ENCODE results near the gene RNF43.

Gene RNF43

GRCh38 chr17:58436245-58436644, 18.9 kb upstream of the RNF43 start:
- DNase-seq (ENCODE audit: low read depth): no peak
- TF ChIP-seq CTCF (conservative IDR thresholded peaks at IDR 0.05; ENCODE audit: control insufficient read depth, insufficient read depth, low read depth, low read length): no peak
- H3K4me3 ChIP-seq (ENCODE audit: control insufficient read depth, low read depth, low read length): no peak overlapping the region

- TF ChIP-seq CTCF (conservative IDR thresholded peaks at IDR 0.05; ENCODE audit: control insufficient read depth, insufficient read depth, low read depth, low read length): no peak
- no peak overlapping the region for H3K4me3 ChIP-seq (ENCODE audit: control insufficient read depth, low read depth, low read length)
Observed at GRCh38 chr17:58432806-58433573, 15.7 kb upstream of the RNF43 start.

GRCh38 chr17:58427807-58428206, 10.5 kb upstream of the RNF43 start:
- no peak for DNase-seq (ENCODE audit: low read depth)
- no peak for TF ChIP-seq CTCF (conservative IDR thresholded peaks at IDR 0.05; ENCODE audit: control insufficient read depth, insufficient read depth, low read depth, low read length)
- no peak overlapping the region for H3K4me3 ChIP-seq (ENCODE audit: control insufficient read depth, low read depth, low read length)

More at GRCh38 chr17:58432806-58433573, 15.7 kb upstream of the RNF43 start:
- no peak for DNase-seq (ENCODE audit: low read depth)

- no peak overlapping the region for H3K4me3 ChIP-seq (ENCODE audit: control insufficient read depth, low read depth, low read length)
- no peak for DNase-seq (ENCODE audit: low read depth)
- no peak for TF ChIP-seq CTCF (conservative IDR thresholded peaks at IDR 0.05; ENCODE audit: control insufficient read depth, insufficient read depth, low read depth, low read length)
Observed at GRCh38 chr17:58421711-58422110, 4.4 kb upstream of the RNF43 start.

GRCh38 chr17:58420827-58421226, 3.5 kb upstream of the RNF43 start:
- DNase-seq (ENCODE audit: low read depth): no peak
- no peak for TF ChIP-seq CTCF (conservative IDR thresholded peaks at IDR 0.05; ENCODE audit: control insufficient read depth, insufficient read depth, low read depth, low read length)
- H3K4me3 ChIP-seq (ENCODE audit: control insufficient read depth, low read depth, low read length): no peak overlapping the region

GRCh38 chr17:58416937-58417299, 416 bp downstream of the RNF43 start:
- no peak overlapping the region for H3K4me3 ChIP-seq (ENCODE audit: control insufficient read depth, low read depth, low read length)
- no peak for DNase-seq (ENCODE audit: low read depth)
- no peak for TF ChIP-seq CTCF (conservative IDR thresholded peaks at IDR 0.05; ENCODE audit: control insufficient read depth, insufficient read depth, low read depth, low read length)
